IMR-90 (cell line): ENCODE results near the gene PRKCB. TPM values are rescaled to one million over a fixed set of nuclear protein-coding genes. Genes with fewer than 3 reads are reported as not detected.
"Not testable (repeated sequence)": the region's sequence is repeated elsewhere in the genome, so short reads cannot be mapped to it uniquely, and the experiment has no call there.

ENCODE experiments used
- ATAC-seq: fragments of 200-7000 bp; cut with Tn5 transposase; 2 replicates; pipeline ENCODE4 v1.9.1; 2020; ENCODE audit warnings: low read depth, mild to moderate bottlenecking, moderate library complexity
- BruUV-seq: library from RNA; stranded (reverse); fragments of 400-500 nt; replicated peaks from 2 replicates; lab custom pipeline; 2021; lab: Mats Ljungman, UMichigan
- CTCF ChIA-PET: fragments of 300-600 bp; formaldehyde crosslinking; extraction: SDS; loops from one replicate; lab custom pipeline; 2021; ENCODE audit warnings: antibody characterized with exemption; lab: Yijun Ruan, JAX
- POLR2A ChIA-PET: fragments of 300-600 bp; sonication (Branson Sonifier 250); formaldehyde crosslinking; loops from one replicate; lab custom pipeline; 2022; ENCODE audit warnings: antibody characterized with exemption; ENCODE audit not compliant: unreplicated experiment; lab: Charles Lee
- DNase-seq: peaks from one replicate; pipeline ENCODE4 v3.0.0; 2013
- H2AFZ ChIP-seq: replicated peaks from 2 replicates; pipeline ENCODE3; 2013; ENCODE audit warnings: low read length, mild to moderate bottlenecking; ENCODE audit not compliant: poor library complexity
- H2AK5ac ChIP-seq: 2 replicates; pipeline ENCODE4 v1.6.1; 2013; ENCODE audit warnings: low read depth, low read length, inconsistent platforms
- H2AK9ac ChIP-seq: replicated peaks from 2 replicates; pipeline ENCODE3; 2013; ENCODE audit warnings: mild to moderate bottlenecking, low read depth, low read length, moderate library complexity; ENCODE audit not compliant: poor library complexity
- H2BK120ac ChIP-seq: 2 replicates; pipeline ENCODE4 v1.6.1; 2013; ENCODE audit warnings: low read depth, low read length, inconsistent platforms
- H2BK15ac ChIP-seq: 3 replicates; pipeline ENCODE4 v1.6.1; 2013; ENCODE audit warnings: low read depth, low read length, inconsistent platforms
- H2BK20ac ChIP-seq: 2 replicates; pipeline ENCODE4 v1.6.1; 2013; ENCODE audit warnings: low read depth, mild to moderate bottlenecking, inconsistent platforms, low read length, moderate library complexity
- H2BK5ac ChIP-seq: 2 replicates; pipeline ENCODE4 v1.6.1; 2013; ENCODE audit warnings: mild to moderate bottlenecking, low read depth, low read length, inconsistent platforms; ENCODE audit not compliant: poor library complexity, severe bottlenecking
- H3K14ac ChIP-seq: replicated peaks from 2 replicates; pipeline ENCODE4 v1.6.1; 2013; ENCODE audit warnings: low read depth, low read length, inconsistent platforms
- H3K18ac ChIP-seq: 2 replicates; pipeline ENCODE4 v1.6.1; 2013; ENCODE audit warnings: low read depth, low read length, control low read depth
- H3K23ac ChIP-seq: 2 replicates; pipeline ENCODE4 v1.6.1; 2013; ENCODE audit warnings: low read depth, low read length, inconsistent platforms
- H3K27ac ChIP-seq: 2 replicates; pipeline ENCODE4 v1.5.1; 2013; ENCODE audit warnings: mild to moderate bottlenecking, control low read depth, low read length; ENCODE audit not compliant: insufficient read depth
- H3K27me3 ChIP-seq: 2 replicates; pipeline ENCODE4 v1.6.1; 2013; ENCODE audit warnings: low read length; ENCODE audit not compliant: control insufficient read depth, insufficient read depth
- H3K36me3 ChIP-seq: 2 replicates; pipeline ENCODE4 v1.6.1; 2013; ENCODE audit warnings: low read length, mixed read lengths; ENCODE audit not compliant: control insufficient read depth, insufficient read depth
- H3K4ac ChIP-seq: 2 replicates; pipeline ENCODE4 v1.6.1; 2013; ENCODE audit warnings: low read depth, low read length, inconsistent platforms
- H3K4me1 ChIP-seq: 2 replicates; pipeline ENCODE4 v1.6.1; 2013; ENCODE audit warnings: low read length, mixed read lengths; ENCODE audit not compliant: control insufficient read depth, insufficient read depth
- H3K4me2 ChIP-seq: 2 replicates; pipeline ENCODE4 v1.6.1; 2013; ENCODE audit warnings: low read depth, mild to moderate bottlenecking, control low read depth, low read length, moderate library complexity
- H3K4me3 ChIP-seq: 2 replicates; pipeline ENCODE4 v1.5.1; 2013; ENCODE audit warnings: low read depth, mild to moderate bottlenecking, control low read depth, low read length, moderate library complexity; ENCODE audit not compliant: insufficient read depth
- H3K56ac ChIP-seq: 2 replicates; pipeline ENCODE4 v1.6.1; 2013; ENCODE audit warnings: low read length, inconsistent platforms; ENCODE audit not compliant: insufficient read depth; ENCODE audit errors: extremely low read depth
- H3K79me1 ChIP-seq, 2 experiments: 2 replicates each; pipeline ENCODE4 v1.6.1; 2013; ENCODE audit warnings: low read length in 2 of 2, inconsistent platforms in 1 of 2, low read depth in 1 of 2
- H3K9ac ChIP-seq: 2 replicates; pipeline ENCODE4 v1.6.1; 2013; ENCODE audit warnings: low read depth, low read length, control low read depth
- H3K9me1 ChIP-seq: 2 replicates; pipeline ENCODE4 v1.6.1; 2013; ENCODE audit warnings: low read length, inconsistent platforms; ENCODE audit not compliant: insufficient read depth
- H3K9me3 ChIP-seq: 2 replicates; pipeline ENCODE4 v1.6.1; 2013; ENCODE audit warnings: low read length; ENCODE audit not compliant: control insufficient read depth, insufficient read depth
- H4K20me1 ChIP-seq: 2 replicates; pipeline ENCODE4 v1.6.1; 2013; ENCODE audit warnings: low read length, inconsistent platforms; ENCODE audit not compliant: insufficient read depth
- H4K5ac ChIP-seq: 2 replicates; pipeline ENCODE4 v1.6.1; 2013; ENCODE audit warnings: mild to moderate bottlenecking, low read depth, low read length, control low read depth
- H4K8ac ChIP-seq, 2 experiments: 2 replicates each; pipeline ENCODE4 v1.6.1; 2013; ENCODE audit warnings: low read depth in 2 of 2, low read length in 2 of 2, control low read depth in 1 of 2, inconsistent platforms in 1 of 2
- H4K91ac ChIP-seq: 2 replicates; pipeline ENCODE4 v1.6.1; 2013; ENCODE audit warnings: low read depth, low read length, inconsistent platforms; ENCODE audit not compliant: insufficient read depth
- WGBS, 2 experiments: methylation state at CpG; one replicate each; pipeline versions ENCODE4 v1.1.5 to v1.1.7; 2013; ENCODE audit warnings: missing lambda C conversion rate in 2 of 2; ENCODE audit not compliant: insufficient read length in 1 of 2; ENCODE audit errors: extremely low coverage in 2 of 2; 5-methylcytosine and 5-hydroxymethylcytosine counted together
- dilution Hi-C: fragments of 300-500 bp; cut with HindIII; formaldehyde crosslinking; loops from one replicate; pipeline ENCODE4 v1.14.3; 2018; ENCODE audit warnings: low sequenced_read_pairs; ENCODE audit not compliant: unreplicated experiment
- in situ Hi-C: fragments of 300-500 bp; cut with MboI; formaldehyde crosslinking; loops from 3 replicates; pipeline ENCODE4 v1.14.3; 2019; ENCODE audit warnings: low sequenced_read_pairs, inconsistent platforms, mixed read lengths
- intact Hi-C: fragments of 100-400 bp; cut with micrococcal nuclease; formaldehyde crosslinking; loops from 2 replicates; pipeline ENCODE4 v1.10.0; 2022
- polyA plus RNA-seq, 3 experiments: library from polyadenylated mRNA; depleted of rRNA; stranded (reverse); fragments of >200 nt; gene quantifications; 2 replicates each; pipeline ENCODE4 v1.2.3, GENCODE V29; 2012; ENCODE audit warnings: low replicate concordance in 1 of 3
- total RNA-seq: library from RNA; depleted of rRNA; stranded (reverse); fragments of >200 nt; gene quantifications from 2 replicates; pipeline ENCODE4 v1.2.3, GENCODE V29; 2012

PRKCB gene
- total and polyA plus RNA-seq, 2 of the 4 experiments (the other 2 are of a cell fraction): under 0.01 TPM; not detected in 1

GRCh38 chr16:23916552-23916951 is 80.8 kb downstream of the PRKCB start:
- H3K23ac ChIP-seq, H4K8ac ChIP-seq, H4K20me1 ChIP-seq, H3K18ac ChIP-seq, H3K14ac ChIP-seq, H2BK120ac ChIP-seq, H2BK5ac ChIP-seq, H3K4me1 ChIP-seq, H2AK9ac ChIP-seq, in situ Hi-C loops, POLR2A ChIA-PET, H3K9ac ChIP-seq, H4K91ac ChIP-seq, intact Hi-C loops, H2AFZ ChIP-seq, H4K5ac ChIP-seq, H3K9me3 ChIP-seq, CTCF ChIA-PET, BruUV-seq, H3K4me2 ChIP-seq, H3K27ac ChIP-seq, DNase-seq, H3K27me3 ChIP-seq, H2BK15ac ChIP-seq, H3K4me3 ChIP-seq, H3K79me1 ChIP-seq, H3K4ac ChIP-seq, H3K36me3 ChIP-seq, H3K9me1 ChIP-seq, H2AK5ac ChIP-seq, ATAC-seq, H2BK20ac ChIP-seq, dilution Hi-C loops, H3K56ac ChIP-seq: not testable (repeated sequence)
- WGBS, 2 experiments: no CpG with 5 or more reads among the region's 1 CpG
